GM23338 (cell line): ENCODE measurements around the gene FAT1. TPM values are rescaled to one million over a fixed set of nuclear protein-coding genes. Genes with fewer than 3 reads are reported as not detected.

Source experiments
- ATAC-seq: fragments of 200-7000 bp; cut with Tn5 transposase; 3 replicates; pipeline ENCODE4 v1.9.1; 2020
- DNase-seq: peaks from one replicate; pipeline ENCODE4 v3.0.0-alpha.2; 2015; ENCODE audit warnings: low spot score
- H2AFZ ChIP-seq: fragments of 200-600 bp; sonication (generic); 2 replicates; pipeline ENCODE4 v1.8.0; 2016; ENCODE audit warnings: antibody characterized with exemption, mild to moderate bottlenecking, moderate library complexity
- H3F3A ChIP-seq: fragments of 200-600 bp; sonication (generic); replicated peaks from 2 replicates; pipeline ENCODE4 v1.8.0; 2017; ENCODE audit warnings: antibody characterized with exemption, mixed run types, low read depth
- H3K27ac ChIP-seq: fragments of 200-600 bp; sonication (generic); 2 replicates; pipeline ENCODE4 v1.6.1; 2016; ENCODE audit warnings: low read depth
- H3K27me3 ChIP-seq: fragments of 200-600 bp; sonication (generic); 2 replicates; pipeline ENCODE4 v1.8.0; 2016; ENCODE audit warnings: mild to moderate bottlenecking, mixed run types, moderate library complexity; ENCODE audit not compliant: insufficient read depth
- H3K36me3 ChIP-seq: fragments of 200-600 bp; sonication (generic); 2 replicates; pipeline ENCODE4 v1.8.0; 2016; ENCODE audit warnings: mild to moderate bottlenecking; ENCODE audit not compliant: insufficient read depth
- H3K4me1 ChIP-seq: fragments of 200-600 bp; sonication (generic); 2 replicates; pipeline ENCODE4 v1.8.0; 2016; ENCODE audit warnings: mild to moderate bottlenecking, moderate library complexity; ENCODE audit not compliant: insufficient read depth
- H3K4me2 ChIP-seq: fragments of 200-600 bp; sonication (generic); 2 replicates; pipeline ENCODE4 v1.7.1; 2017; ENCODE audit warnings: mixed run types
- H3K4me3 ChIP-seq: fragments of 200-600 bp; sonication (generic); 2 replicates; pipeline ENCODE4 v1.6.1; 2016; ENCODE audit warnings: mixed run types
- H3K79me2 ChIP-seq: fragments of 200-600 bp; sonication (generic); replicated peaks from 2 replicates; pipeline ENCODE4 v1.8.0; 2017; ENCODE audit warnings: mild to moderate bottlenecking; ENCODE audit not compliant: insufficient read depth
- H3K9me2 ChIP-seq: fragments of 200-600 bp; sonication (generic); 2 replicates; pipeline ENCODE4 v1.8.0; 2017; ENCODE audit not compliant: insufficient read depth
- H4K20me1 ChIP-seq: fragments of 200-600 bp; sonication (generic); replicated peaks from 2 replicates; pipeline ENCODE4 v1.8.0; 2017; ENCODE audit warnings: mild to moderate bottlenecking; ENCODE audit not compliant: insufficient read depth
- H3K27ac Mint-ChIP-seq: 2 replicates; pipeline ENCODE4 v1.8.0; 2020; ENCODE audit warnings: inconsistent platforms, mild to moderate bottlenecking, moderate library complexity, mixed read lengths
- H3K27me3 Mint-ChIP-seq: 3 replicates; pipeline ENCODE4 v1.8.0; 2022; ENCODE audit warnings: low read depth, mild to moderate bottlenecking, moderate library complexity, mixed read lengths, inconsistent platforms; ENCODE audit not compliant: insufficient read depth, poor library complexity
- H3K36me3 Mint-ChIP-seq: 3 replicates; pipeline ENCODE4 v1.8.0; 2021; ENCODE audit warnings: low read depth, mild to moderate bottlenecking, inconsistent platforms, moderate library complexity, mixed read lengths
- H3K4me1 Mint-ChIP-seq: 3 replicates; pipeline ENCODE4 v1.8.0; 2020; ENCODE audit warnings: mild to moderate bottlenecking, inconsistent platforms, mixed read lengths
- H3K4me3 Mint-ChIP-seq: 3 replicates; pipeline ENCODE4 v1.8.0; 2021; ENCODE audit warnings: moderate library complexity, mild to moderate bottlenecking, inconsistent platforms, mixed read lengths
- H3K9me3 Mint-ChIP-seq: 3 replicates; pipeline ENCODE4 v1.8.0; 2020; ENCODE audit warnings: moderate library complexity, mild to moderate bottlenecking, inconsistent platforms, mixed read lengths
- CREB1 ChIP-seq: fragments of 250-450 bp; sonication (Bioruptor Pico); IDR thresholded peaks from 2 replicates; pipeline ENCODE4 v1.5.0; 2020; ENCODE audit warnings: low read depth, mild to moderate bottlenecking, moderate library complexity
- CTCF ChIP-seq, 2 experiments: fragments of 200-600 bp in 1 of 2; sonication (generic) in 1 of 2; conservative IDR thresholded peaks; 2 replicates each; pipeline versions ENCODE4 v1.5.1 to v1.6.1; 2016 to 2017; ENCODE audit warnings: antibody characterized with exemption in 2 of 2, low read depth in 2 of 2, mild to moderate bottlenecking in 2 of 2, moderate library complexity in 1 of 2
- EZH2 ChIP-seq: fragments of 200-600 bp; sonication (generic); IDR thresholded peaks from one replicate; pipeline ENCODE4 v1.8.0; 2017; ENCODE audit warnings: antibody characterized with exemption, mild to moderate bottlenecking, low read depth; ENCODE audit not compliant: unreplicated experiment
- EZH2phosphoT487 ChIP-seq: fragments of 200-600 bp; sonication (generic); IDR thresholded peaks from one replicate; pipeline ENCODE4 v1.8.1; 2018; ENCODE audit warnings: antibody characterized with exemption; ENCODE audit not compliant: unreplicated experiment
- JUNB ChIP-seq: IDR thresholded peaks from one replicate; pipeline ENCODE4 v1.6.1; 2016; ENCODE audit warnings: antibody characterized with exemption; ENCODE audit not compliant: unreplicated experiment
- NANOG ChIP-seq: IDR thresholded peaks from 2 replicates; pipeline ENCODE4 v1.6.1; 2016; ENCODE audit warnings: antibody characterized with exemption, borderline replicate concordance
- STAT1 ChIP-seq: IDR thresholded peaks from one replicate; pipeline ENCODE4 v1.6.1; 2016; ENCODE audit warnings: antibody characterized with exemption; ENCODE audit not compliant: unreplicated experiment
- ZNF114 ChIP-seq: fragments of 250-450 bp; sonication (Bioruptor Pico); IDR thresholded peaks from 2 replicates; pipeline ENCODE4 v1.5.0; 2020; ENCODE audit warnings: mild to moderate bottlenecking, moderate library complexity
- ZNF331 ChIP-seq: fragments of 250-450 bp; sonication (Bioruptor Pico); IDR thresholded peaks from 2 replicates; pipeline ENCODE4 v1.5.0; 2020; ENCODE audit warnings: low read depth, mild to moderate bottlenecking, moderate library complexity
- polyA plus RNA-seq: library from polyadenylated mRNA; unstranded; fragments of >200 nt; fragmentation: Nextera tagmentation; extraction: Ambion mirVana; gene quantifications from 2 replicates; pipeline ENCODE4 v1.2.1, GENCODE V29; 2016
- total RNA-seq: library from RNA; depleted of rRNA; stranded (reverse); fragments of >200 nt; shearing (Covaris generic); gene quantifications from 2 replicates; pipeline ENCODE4 v1.2.3, GENCODE V29; 2014
- TF ChIP-seq, protein P1 (sequence below): IDR thresholded peaks from one replicate; pipeline ENCODE4 v1.6.1; 2018; ENCODE audit warnings: antibody characterized with exemption; ENCODE audit not compliant: unreplicated experiment
- TF ChIP-seq, protein P2 (sequence below): IDR thresholded peaks from 2 replicates; pipeline ENCODE4 v1.6.1; 2016; ENCODE audit warnings: antibody characterized with exemption

FAT1 gene
- total and polyA plus RNA-seq, 2 experiments from 2014 or later, result 37.6 to 137 TPM

DNA sequence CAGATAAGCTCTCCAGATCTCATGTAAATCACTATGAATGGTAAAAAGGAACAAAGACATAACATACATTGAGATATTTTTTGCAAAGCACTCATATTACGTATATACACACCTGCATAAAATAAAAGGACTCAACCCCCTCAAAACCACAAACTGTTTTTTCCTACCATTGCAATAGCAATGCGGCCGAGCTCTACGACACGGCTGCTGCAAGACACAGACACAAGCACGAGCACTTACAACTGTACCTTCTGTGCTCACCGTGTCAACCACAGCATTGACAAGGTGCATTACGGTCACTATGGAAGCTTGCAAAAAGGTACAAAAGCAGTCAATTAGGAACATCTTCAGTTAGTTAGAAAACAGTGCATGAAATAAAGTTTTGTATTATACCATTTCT lies 131.2 kb downstream of the FAT1 start (continued):
- TF ChIP-seq ZNF114 (no peak), CREB1 (no peak), STAT1 (no peak), EZH2 (no peak), ZNF331 (CRISPR knock-in tag) (no peak), JUNB (no peak)
- TF ChIP-seq, protein P1, sequence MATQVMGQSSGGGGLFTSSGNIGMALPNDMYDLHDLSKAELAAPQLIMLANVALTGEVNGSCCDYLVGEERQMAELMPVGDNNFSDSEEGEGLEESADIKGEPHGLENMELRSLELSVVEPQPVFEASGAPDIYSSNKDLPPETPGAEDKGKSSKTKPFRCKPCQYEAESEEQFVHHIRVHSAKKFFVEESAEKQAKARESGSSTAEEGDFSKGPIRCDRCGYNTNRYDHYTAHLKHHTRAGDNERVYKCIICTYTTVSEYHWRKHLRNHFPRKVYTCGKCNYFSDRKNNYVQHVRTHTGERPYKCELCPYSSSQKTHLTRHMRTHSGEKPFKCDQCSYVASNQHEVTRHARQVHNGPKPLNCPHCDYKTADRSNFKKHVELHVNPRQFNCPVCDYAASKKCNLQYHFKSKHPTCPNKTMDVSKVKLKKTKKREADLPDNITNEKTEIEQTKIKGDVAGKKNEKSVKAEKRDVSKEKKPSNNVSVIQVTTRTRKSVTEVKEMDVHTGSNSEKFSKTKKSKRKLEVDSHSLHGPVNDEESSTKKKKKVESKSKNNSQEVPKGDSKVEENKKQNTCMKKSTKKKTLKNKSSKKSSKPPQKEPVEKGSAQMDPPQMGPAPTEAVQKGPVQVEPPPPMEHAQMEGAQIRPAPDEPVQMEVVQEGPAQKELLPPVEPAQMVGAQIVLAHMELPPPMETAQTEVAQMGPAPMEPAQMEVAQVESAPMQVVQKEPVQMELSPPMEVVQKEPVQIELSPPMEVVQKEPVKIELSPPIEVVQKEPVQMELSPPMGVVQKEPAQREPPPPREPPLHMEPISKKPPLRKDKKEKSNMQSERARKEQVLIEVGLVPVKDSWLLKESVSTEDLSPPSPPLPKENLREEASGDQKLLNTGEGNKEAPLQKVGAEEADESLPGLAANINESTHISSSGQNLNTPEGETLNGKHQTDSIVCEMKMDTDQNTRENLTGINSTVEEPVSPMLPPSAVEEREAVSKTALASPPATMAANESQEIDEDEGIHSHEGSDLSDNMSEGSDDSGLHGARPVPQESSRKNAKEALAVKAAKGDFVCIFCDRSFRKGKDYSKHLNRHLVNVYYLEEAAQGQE, result no peak
- TF ChIP-seq, protein P2, sequence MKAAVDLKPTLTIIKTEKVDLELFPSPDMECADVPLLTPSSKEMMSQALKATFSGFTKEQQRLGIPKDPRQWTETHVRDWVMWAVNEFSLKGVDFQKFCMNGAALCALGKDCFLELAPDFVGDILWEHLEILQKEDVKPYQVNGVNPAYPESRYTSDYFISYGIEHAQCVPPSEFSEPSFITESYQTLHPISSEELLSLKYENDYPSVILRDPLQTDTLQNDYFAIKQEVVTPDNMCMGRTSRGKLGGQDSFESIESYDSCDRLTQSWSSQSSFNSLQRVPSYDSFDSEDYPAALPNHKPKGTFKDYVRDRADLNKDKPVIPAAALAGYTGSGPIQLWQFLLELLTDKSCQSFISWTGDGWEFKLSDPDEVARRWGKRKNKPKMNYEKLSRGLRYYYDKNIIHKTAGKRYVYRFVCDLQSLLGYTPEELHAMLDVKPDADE, result no peak

DNA sequence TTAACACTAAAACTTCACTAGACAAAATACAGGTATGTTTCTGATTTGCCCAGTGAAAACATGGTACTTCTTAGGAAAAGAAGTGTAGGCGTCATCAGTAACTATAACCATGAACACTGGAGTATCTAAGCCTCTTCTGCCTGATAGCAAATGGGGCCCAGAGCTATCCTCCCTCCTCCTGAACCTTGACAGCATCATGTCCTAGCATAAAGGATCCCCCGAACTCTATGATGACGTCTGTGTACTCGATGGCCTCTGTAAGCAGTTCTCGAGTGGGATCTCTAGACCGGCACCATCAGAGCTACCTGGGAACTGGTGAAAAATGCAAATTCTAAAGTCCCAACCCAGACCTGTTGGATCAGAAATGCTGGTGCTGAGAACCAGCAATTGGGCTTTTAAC lies 132.0 kb downstream of the FAT1 start:
- no peaks in the 10 kb centered on the region for H3K27me3 ChIP-seq
- no peaks in the 10 kb centered on the region for H3K79me2 ChIP-seq
- H3K4me3 ChIP-seq, result no peak overlapping the region
- peaks cover 15% of the 10 kb centered on the region; the same call in 1 of the 2 replicates for H3K36me3 ChIP-seq
- ATAC-seq, result no peak
- no peak overlapping the region for H2AFZ ChIP-seq
- DNase-seq, result no peak
- H3F3A ChIP-seq, result no peaks in the 10 kb centered on the region
- Mint-ChIP-seq H3K36me3 (peaks cover 59% of the 10 kb centered on the region), H3K27ac (peak overlapping the region; percentile 69), H3K4me3 (no peak overlapping the region), H3K4me1 (peaks cover 10% of the 10 kb centered on the region; the same call in 2 of the 3 replicates), H3K27me3 (peaks cover 2% of the 10 kb centered on the region), H3K9me3 (no peaks in the 10 kb centered on the region)
- H3K27ac ChIP-seq, result no peak overlapping the region
- H3K4me2 ChIP-seq, result no peak overlapping the region
- no peaks in the 10 kb centered on the region for H3K9me2 ChIP-seq
- TF ChIP-seq CREB1, result no peak
- TF ChIP-seq NANOG, result no peak
- no peak for TF ChIP-seq EZH2phosphoT487
- TF ChIP-seq, protein P1, result no peak
- TF ChIP-seq CTCF (conservative IDR thresholded peaks at IDR 0.05; ENCODE audit: low read depth in 2 of 2), result no peak
- TF ChIP-seq ZNF331 (CRISPR knock-in tag), result no peak
- no peaks in the 10 kb centered on the region; the same call in 1 of the 2 replicates for H3K4me1 ChIP-seq
- H4K20me1 ChIP-seq, result no peaks in the 10 kb centered on the region
